H1 (cell line): ENCODE measurements around the gene INPP4A. TPM values are rescaled to one million over a fixed set of nuclear protein-coding genes. Genes with fewer than 3 reads are reported as not detected.

Experiments used
- NANOG ChIP-seq: IDR thresholded peaks from 2 replicates; pipeline ENCODE4 v1.6.1; 2011; ENCODE audit warnings: low read length, low read depth, mild to moderate bottlenecking, inconsistent platforms; ENCODE audit not compliant: insufficient read depth, poor library complexity, severe bottlenecking
- RBBP5 ChIP-seq: IDR thresholded peaks from 2 replicates; pipeline ENCODE4 v1.7.1; 2012; ENCODE audit warnings: low read depth, mild to moderate bottlenecking, inconsistent platforms, low read length, moderate library complexity, borderline replicate concordance
- polyA plus RNA-seq, 7 experiments: library from polyadenylated mRNA; depleted of rRNA in 3 of 7; stranded (reverse) in 5 of 7; unstranded in 2 of 7; fragments of >200 nt in 5 of 7; fragments of 200-250 nt in 2 of 7; gene quantifications; 1 replicate in 5 of 7; 2 replicates in 1 of 7; 4 replicates in 1 of 7; pipeline versions ENCODE4 v1.2.1 to v1.2.3, GENCODE V29; 2011 to 2013; ENCODE audit warnings: missing spikeins in 2 of 7, mixed read lengths in 2 of 7
- total RNA-seq: library from RNA; stranded (reverse); fragmentation: NEBNext Ultra II Directional; extraction: Animal tissue kit (Norgen Biotek cat#: 25700); gene quantifications from 2 replicates; pipeline ENCODE4 v1.2.1, GENCODE V29; 2021

INPP4A gene
- total and polyA plus RNA-seq, 2 of the 8 experiments (the other 6 are each of a cell fraction or from before 2014, with no cell fraction given), result 25.6 to 34.3 TPM

GRCh38 chr2:98501223-98501622 lies 56.6 kb downstream of the INPP4A start (continued):
- TF ChIP-seq RBBP5 (no peak), NANOG (no peak)
